Activated T-helper 1 cell treated with Interleukin-2 at 50 U/mL for 16 hours (primary cell): ENCODE results near the gene SELP.
A peak's percentile ranks its signal among the peaks of the same experiment; 100 is the strongest.

ENCODE experiments used
- DNase-seq: peaks from one replicate; pipeline ENCODE4 v3.0.0-alpha.2; 2020; ENCODE audit warnings: low read depth

The SELP gene

GRCh38 chr1:169620565-169620964 lies 9.4 kb downstream of the SELP start:
- DNase-seq: no peak

GRCh38 chr1:169618367-169618766 lies 11.6 kb downstream of the SELP start:
- DNase-seq: no peak

DNA sequence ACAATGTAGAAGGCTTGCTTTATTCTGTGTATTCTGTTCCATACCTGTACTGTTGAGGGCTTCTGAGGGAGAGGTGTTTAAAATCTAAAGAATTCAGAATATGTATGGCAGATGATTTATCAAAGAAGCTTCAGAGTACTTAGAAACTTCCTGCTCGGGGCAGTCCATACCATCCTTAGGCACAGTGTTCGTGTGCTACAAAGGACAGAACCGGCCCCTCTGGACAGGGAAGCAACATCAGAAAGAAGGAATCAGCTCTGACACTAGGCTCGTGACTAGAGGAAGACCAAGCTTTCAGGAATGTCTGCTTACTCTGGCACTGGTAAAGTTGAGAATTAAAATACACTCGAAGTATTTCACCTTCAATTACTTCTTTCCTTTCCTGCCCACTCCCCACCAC lies 14.1 kb downstream of the SELP start:
- DNase-seq: no peak

DNA sequence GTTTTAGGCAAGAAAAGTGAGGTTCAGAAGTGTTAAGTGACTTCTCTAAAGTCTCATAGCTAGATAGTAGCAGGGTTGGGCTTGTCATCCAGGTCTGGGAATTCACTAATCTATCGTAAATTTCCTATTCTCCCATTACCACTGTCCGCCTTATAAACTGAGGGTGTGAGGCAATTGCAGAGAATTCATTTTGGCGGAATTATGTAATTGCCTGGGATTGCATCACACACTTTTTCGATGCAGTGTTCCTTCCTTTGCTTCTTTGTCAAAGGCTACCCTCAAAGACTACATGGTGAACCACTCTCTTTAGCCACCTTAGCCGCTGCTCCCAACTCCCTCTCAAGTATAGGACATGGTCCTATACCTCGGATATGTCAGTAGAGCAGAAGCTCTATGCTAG lies 19.1 kb downstream of the SELP start:
- no peak for DNase-seq

GRCh38 chr1:169610108-169610507 lies 19.8 kb downstream of the SELP start:
- DNase-seq: no peak

- DNase-seq: no peak
Observed at GRCh38 chr1:169608226-169608625, 21.7 kb downstream of the SELP start.

GRCh38 chr1:169604781-169605560 lies 25.0 kb downstream of the SELP start:
- peak; percentile 23 for DNase-seq

- DNase-seq: no peak
Observed at GRCh38 chr1:169601096-169601881, 28.6 kb downstream of the SELP start.

- no peak for DNase-seq
Observed at GRCh38 chr1:169595764-169596711, 33.9 kb downstream of the SELP start.

- no peak for DNase-seq
Observed at GRCh38 chr1:169594391-169594790, 35.5 kb downstream of the SELP start.

- DNase-seq: no peak
Observed at GRCh38 chr1:169590932-169591331, 39.0 kb downstream of the SELP start.

DNA sequence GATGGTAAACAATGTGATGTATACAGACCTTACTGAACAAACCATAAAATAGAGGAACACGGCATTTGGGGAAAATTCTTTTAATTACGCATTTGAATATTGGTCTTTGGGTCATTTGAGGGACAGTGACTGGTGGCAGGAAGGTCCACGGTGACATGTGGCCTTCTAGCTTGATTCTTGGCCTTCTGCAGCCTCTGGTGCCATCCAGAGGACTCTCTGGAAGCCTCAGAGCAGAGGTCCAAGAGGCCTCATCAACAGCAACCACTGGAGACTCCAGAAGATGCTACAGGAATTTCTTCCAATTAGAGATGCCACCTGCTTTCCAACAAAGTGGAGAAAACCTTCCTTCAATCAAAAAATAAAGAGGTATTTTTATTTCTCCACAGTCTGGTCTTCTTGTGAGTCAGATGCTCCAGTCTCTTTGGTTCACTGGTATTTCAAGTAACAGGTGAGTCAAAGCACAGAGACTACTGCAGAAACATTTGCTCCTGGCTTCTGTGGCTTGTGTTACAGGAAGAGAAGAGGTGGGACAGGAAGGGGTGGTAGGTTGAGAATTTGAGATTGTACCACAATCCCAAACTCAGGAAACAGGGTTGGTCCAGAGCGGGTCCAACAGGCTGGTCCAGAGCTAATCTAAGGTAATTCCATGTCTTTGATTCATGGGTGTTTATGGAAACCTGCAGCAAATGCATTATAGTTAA lies 41.0 kb downstream of the SELP start:
- DNase-seq: no peak

GRCh38 chr1:169588112-169588511 lies 41.8 kb downstream of the SELP start:
- no peak for DNase-seq

- peak; percentile 53 for DNase-seq
Observed at GRCh38 chr1:169586395-169587255, 43.3 kb downstream of the SELP start, which contains the start of gene F5. F5 (minus strand) TSS chr1:169586481; CDS start chr1:169586386, 95 bp downstream.

- DNase-seq: no peak
Observed at GRCh38 chr1:169586067-169586394, 43.9 kb downstream of the SELP start.

DNA sequence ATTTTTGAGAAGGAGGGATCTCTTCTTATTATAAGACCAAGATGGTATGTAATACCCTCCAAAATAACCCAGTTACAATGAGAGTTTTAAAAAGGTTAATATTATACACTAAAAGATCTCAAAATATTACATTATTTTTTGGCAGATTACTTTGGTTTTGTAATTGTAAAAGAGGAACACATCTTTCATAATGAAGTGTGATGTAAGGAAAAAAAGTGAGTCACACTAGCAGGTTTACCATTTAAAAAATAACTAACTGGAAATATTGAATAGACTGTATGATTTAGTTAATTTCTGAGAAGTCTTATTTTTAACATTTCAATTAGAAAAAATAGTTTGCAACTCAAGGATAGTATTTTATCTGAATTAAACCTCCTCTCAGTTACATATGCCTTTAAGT lies 44.7 kb downstream of the SELP start:
- DNase-seq: no peak

DNA sequence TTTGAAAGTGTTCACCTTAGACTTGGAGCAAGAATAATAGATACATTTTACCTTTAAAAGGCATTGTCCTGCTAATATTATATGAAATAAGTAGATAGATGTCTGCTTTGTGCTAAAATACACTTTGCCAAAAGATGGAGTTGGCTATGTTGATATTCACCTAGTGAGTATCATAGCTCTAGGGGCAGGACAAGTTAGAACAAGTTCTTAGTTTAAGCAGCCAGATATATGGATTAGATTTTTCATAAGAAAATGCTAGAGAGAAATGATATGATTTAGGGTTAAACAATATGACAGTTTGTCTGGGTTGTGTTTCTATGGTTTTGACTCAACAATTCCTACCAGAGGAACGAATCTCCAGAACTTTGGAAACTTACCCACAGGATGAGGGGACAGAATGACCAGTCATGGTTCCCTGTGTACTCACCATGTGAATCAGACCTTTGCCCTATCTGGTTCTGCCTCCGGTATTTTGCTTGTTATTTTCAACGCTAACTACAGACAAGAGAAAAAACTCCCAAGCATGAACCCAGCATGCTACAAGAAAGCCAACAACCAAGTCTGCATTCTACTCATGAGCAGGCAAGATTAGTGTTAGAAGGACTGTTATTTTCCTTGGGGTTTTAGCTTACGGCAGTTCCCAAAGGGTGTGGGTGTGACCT lies 45.3 kb downstream of the SELP start:
- DNase-seq: no peak

DNA sequence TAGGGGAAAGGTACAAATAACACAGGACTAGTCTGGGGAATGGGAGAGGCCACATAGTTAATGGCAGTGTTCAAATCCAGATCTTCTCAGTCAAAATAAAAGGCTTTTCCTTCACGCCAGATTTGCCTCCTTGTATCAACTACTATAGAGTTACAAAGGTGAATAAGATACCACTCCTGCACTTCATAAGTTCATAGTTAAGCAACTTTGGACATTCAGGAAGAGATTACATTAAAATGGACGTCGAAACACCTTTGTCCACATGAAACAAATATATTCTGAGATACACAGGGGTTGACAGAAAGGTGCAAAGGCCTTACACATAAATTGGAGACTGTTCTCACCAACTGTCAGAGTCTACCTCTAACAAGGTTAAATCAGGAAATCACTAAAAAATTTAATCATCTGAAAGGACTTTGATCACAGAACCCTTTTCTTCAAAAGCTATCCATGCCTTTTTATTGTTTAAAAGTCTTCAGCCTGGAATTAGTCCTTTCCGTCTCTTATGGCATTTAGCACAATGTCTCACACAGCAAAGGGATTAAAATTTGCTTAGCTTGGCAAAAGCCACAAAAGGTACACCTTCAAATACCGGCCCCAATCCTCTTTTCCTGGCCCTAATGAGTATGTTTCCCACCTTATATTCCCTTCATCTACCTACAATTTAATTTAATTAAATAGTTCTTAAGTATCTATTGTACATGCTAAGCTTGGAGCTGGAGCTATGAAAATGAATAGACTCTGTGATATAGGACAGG lies 51.8 kb downstream of the SELP start:
- DNase-seq: no peak

DNA sequence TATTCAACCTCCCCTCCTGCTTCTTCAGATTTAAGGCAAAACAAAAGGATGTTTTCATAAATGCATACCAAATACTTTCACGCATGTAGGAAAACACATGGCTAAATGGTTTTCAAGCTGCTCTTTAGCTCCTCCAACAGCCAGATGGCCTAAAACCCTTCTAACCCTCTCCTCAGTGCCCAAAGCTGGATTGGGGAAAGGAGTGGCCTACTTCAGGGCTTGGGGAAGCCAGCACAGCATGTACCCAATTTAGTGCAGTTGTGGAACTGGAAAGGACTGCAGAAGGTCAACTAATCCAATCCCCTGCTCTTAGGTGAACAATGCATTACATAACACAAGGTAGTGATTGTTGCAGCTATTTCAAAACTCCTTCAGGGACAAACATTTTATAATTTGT lies 53.0 kb downstream of the SELP start:
- no peak for DNase-seq
